Loucy (cell line): ENCODE data around the gene ZCCHC10.

ENCODE experiments used
- CTCF ChIP-seq: fragments of 200-600 bp; sonication (generic); conservative IDR thresholded peaks from 2 replicates; pipeline ENCODE4 v1.5.1; 2014; ENCODE audit warnings: mild to moderate bottlenecking, antibody characterized with exemption, low read length
- EZH2phosphoT487 ChIP-seq: fragments of 200-600 bp; IDR thresholded peaks from 2 replicates; pipeline ENCODE4 v1.6.1; 2018; ENCODE audit warnings: antibody characterized with exemption, mild to moderate bottlenecking, moderate library complexity, borderline replicate concordance

GRCh38 chr5:133059621-133060020 lies 33.3 kb upstream of the ZCCHC10 start:
- TF ChIP-seq CTCF (no peak), EZH2phosphoT487 (no peak)
